Testis (tissue), 2 donors: Measurements from ENCODE around the gene TMEM168.

Experiments used
- CTCF ChIP-seq, 3 experiments: fragments of 450-650 bp in 2 of 3; fragments of 200-600 bp in 1 of 3; sonication (generic) in 1 of 3; IDR thresholded peaks; one replicate each; pipeline ENCODE4 v1.5.1; 2016 to 2019; ENCODE audit warnings: antibody characterized with exemption in 3 of 3, mild to moderate bottlenecking in 2 of 3, moderate library complexity in 1 of 3
- POLR2A ChIP-seq: fragments of 450-650 bp; IDR thresholded peaks from one replicate; pipeline ENCODE4 v1.6.1; 2017; ENCODE audit warnings: antibody characterized with exemption, mild to moderate bottlenecking, moderate library complexity

GRCh38 chr7:112740667-112741066, 49.5 kb downstream of the TMEM168 start:
- TF ChIP-seq CTCF (IDR thresholded peaks at IDR 0.05) (no peak), POLR2A (no peak)
